NCI-H526 (cell line): ENCODE measurements around the gene RHO.

Experiments used
- DNase-seq, 2 experiments: peaks; one replicate each; lab custom pipeline; 2025; lab: John Stamatoyannopoulos, UW

RHO gene

DNA sequence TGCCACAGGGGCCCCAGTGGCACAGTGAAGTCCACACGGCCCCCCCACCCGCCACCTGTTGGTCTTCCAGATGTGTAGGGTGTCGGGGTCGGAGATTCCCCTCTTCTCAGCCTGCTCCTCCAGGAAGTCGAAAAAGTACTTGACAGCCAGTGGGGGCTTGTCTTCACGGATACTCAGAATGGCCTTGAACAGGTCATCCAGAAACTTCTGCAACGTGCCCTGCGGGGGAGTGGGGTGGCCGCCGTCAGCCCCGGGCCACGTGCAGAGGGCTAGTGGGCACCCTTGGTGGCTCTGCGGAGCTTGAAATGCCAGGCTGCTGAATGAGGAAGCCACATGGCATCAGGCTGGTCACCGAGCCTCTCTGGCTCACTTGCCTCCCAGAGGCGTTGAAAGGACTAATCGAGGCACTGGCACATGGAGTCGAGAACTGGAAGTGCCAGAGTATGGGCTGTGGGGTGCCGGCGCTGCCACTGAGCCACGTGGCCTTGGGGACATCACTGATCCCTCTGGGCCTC, 31.2 kb downstream of the RHO start:
- no peak for DNase-seq

DNA sequence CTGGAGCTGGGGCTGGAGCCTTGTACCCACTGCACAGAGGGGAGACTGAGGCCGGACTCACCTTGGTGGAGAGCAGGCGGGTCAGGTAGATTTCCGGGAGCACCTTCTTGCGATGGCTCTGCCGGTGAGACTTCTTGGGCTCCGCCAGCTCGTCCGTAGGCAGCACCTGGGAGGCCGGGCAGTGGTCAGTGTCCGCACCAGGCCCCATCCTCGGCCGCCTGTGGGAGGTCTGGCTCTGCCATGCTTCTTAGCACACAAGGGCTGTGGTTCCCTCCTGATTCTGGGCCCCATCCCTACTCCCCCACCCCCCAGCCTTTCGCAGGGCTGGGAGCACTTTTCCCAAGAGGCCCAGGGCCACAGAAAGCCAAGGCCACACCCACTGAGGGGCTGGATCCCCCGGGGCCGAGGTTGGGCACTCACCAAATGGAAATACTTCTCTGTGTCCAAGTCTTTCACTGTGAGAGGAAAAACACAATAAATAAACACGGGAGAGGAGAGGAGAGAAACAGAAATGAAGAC, 31.9 kb downstream of the RHO start:
- DNase-seq: no peak

DNA sequence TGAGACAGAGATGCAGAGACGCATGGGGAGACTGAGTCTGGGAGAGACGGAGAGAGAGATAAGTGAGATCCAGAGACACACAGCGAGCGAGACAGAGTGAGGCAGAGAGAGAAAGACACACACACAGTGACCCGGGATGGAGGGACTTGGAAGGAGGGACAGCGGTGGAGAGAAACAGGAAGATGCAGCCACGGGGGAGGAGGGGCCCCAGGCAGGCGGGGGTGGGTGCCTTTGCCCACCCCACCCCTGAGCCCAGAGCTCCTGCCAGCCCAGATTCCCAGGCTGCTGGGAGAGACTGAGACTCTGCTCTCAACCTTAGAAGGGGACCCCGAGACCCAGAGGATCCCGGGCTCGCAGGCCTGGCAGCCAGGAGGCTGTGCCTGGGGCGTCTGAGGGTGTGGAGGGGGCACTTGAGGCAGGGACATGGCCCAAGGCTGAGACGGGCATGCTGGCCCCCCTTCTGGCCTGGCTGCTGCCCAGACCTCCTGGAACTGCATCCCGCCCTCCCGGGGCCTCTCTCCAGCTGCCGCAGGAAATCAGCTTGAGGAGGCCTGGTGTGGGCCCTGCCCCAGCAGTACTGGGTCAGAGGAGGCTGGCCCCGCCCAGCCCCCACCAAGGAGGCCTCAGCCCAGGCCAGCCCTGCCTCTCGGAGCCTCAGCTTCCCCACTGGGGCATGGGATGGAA, 32.6 kb downstream of the RHO start:
- DNase-seq: no peak

DNA sequence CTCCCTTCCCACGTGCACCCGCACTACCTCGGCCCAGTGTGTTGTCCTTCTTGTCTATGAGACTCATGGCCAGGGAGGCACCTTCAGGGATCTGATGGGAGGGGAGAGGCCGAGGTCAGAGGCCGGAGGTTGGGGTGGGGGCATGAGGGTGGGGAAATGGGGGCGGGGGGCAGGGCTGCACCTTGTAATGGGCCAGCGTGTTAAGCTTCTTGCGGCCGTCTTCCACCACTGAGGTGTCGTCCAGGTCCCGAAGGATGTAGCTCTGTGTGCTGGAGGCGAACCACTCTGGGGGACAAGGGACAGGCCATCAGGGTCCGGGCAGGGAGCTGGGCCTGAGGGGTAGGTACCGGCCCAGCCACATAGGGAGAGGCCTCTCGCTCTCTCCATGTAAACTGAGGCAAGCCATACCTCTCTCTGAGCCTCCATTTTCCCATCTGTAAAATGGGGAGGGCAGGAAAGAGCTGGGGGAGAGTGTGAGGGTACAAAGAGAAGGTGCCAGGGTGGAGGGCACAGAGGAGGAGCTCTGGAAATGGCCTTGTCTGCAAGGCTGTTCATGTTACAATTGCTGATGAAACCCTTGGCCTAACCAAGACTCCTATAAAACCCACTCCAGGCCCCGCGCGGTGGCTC, 33.3 kb downstream of the RHO start:
- DNase-seq: no peak

DNA sequence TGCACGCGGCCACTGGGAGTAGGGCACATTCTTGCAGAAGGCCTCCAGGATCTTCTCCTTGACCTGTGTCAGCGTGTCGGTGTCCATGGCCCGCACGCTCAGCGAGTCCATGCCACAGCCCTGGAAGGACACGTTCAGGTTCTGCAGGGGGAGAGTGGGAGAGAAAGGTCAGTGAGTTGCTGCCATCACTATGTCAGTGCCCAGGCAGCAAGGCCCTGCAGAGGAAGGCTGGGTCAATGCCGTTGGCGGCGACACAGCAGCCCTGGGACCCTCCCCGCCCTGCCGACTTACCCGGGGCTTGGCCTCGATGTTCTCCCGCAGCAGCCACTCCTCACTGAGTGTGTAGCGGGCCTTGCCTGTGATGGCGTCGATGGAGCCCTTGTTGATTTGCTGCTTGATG, 34.4 kb downstream of the RHO start:
- DNase-seq: no peak

DNA sequence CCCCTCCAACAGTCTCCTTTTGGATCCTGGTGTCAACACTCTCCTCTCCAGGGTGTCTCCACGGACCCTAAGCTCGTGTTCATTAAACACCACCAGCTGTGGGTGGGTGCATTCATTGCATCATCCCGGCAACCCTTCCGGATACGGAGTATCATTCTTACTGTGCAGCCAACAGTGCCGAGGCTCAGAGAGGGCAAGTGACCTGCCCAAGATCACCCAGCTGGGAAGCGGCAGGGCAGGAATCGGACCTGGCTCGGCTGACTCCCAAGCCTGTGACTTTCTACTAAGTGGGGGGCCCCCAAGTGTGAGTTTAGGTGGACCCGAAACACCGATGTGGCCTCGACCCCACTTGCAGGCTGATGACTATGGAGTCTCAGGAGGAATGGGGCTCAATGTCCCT, 34.9 kb downstream of the RHO start:
- no peak for DNase-seq

DNA sequence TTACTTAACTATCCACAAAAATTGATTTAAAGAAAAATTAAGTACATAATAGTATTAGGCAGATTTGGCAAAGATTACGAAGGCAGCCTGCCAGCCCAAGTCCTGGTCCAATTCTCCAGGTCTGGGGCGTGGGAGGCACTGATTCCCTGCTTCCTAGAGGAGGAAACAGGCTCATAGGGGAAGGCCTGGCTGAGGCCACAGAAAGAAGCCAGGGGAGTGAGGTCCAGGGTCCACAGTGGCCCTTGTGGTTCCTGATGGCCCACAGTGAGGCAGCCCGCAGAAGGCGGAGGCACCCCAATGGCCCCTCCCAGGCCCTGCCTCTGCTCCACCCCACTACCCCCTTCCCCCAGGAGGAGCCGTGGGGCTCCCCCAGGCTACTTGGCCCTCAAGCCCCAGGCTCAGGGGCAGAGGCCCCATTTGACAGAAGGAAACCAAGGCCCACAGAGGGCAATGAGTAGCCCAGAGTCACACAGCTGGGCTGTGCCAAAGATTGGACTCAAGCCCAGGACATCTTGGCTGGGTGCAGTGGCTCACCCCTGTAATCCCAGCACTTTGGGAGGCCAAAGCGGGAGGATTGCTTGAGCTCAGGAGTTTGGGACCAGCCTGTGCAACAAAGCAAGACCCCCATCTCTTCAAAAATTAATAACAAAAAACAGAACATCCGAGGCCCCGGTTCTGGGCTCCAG, 35.6 kb downstream of the RHO start:
- DNase-seq: no peak

DNA sequence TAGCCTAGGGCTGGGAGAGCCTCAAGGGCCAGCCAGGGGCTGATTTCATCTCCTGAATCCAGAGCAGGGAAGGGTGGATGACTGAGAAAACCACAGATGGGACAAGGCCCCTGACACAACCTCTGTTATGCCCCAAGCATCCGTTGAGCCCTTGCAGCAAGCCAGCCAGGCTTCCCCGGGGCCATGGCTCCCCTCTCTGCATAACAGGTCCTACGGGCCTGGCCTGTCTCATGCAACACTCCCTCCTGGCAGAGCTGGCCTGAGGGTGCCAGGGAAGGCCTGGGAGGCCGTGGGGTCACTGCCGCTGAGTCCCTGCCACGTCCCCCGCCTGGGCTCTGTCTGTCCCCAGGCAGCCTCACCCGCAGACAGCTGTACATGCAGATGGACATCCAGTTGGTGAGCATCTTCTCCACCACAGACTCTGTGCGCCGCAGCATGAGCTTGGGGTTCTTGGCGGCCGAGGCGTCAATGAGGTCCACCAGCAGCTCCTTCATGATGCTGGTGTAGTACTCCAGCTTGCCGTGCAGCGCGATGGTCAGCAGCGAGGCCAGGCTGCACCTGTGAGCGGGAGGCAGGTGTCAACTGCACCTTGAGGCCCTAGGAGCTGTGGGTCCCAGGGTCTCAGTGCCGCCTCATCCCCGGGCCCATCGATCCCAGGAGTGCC, 36.7 kb downstream of the RHO start:
- DNase-seq: no peak

DNA sequence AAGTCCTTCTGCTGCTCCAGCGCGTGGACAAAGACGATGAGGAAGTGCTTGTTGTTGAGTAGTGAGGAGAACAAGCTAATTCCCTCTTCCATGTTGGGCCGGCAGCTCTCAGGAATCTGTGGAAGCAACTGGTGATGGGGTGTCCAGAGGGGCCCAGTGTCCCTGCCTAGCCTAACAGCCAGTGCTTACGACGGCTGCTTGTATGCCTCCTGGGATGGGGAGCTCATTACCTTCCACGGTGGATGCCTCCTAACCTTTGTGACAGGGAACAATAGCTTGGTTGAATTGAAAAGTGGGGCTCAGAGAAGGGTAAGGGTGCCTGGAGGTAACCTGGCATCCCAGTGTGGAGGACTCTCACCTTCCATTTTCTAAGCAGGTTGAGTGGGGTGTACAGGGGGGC, 37.5 kb downstream of the RHO start:
- no peak for DNase-seq

DNA sequence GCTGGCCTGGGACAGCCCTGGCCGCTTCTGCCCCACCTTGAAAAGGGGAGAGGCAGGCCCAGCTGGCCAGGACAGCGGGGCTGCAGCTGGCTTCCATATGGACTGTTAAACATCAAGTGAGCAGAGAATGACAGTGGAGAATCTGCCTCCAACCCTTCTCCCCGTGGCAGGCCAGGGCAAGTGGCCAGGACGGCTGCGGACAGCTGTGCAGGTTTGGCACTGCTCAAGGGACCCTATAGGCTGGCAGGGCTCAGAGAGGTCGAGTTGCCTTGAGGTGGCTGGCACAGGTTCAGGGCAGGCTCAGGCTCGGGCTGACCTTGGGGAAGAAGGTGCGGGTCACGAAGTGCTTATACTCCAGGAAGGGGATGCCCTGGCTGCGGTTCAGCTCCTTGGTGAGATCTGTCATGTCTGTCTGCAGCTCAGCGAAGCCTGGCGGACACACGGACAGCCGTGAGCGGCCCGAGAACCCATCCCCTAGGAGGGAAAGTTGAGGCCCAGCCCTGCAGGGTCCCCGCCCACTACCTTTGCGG, 38.8 kb downstream of the RHO start:
- DNase-seq: no peak

DNA sequence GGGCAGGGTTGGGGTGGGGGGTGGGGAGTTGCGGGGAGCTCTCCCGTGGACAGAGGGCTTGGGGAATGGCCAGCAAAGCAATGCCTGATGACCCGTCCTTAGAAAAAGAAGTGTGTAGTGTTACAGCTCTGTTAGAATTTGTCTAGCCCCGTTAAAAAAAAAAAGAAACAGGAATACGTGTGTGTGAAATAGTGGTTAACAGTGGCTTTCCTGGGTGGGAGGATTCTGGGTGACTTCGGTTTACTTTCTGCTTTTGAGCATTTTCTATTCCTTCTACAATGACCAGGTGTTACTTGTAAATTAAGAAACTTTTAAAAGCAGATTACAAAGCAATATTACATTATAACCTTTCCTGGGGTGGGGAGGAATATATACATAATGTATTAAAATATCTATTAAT, 39.5 kb downstream of the RHO start:
- DNase-seq: no peak

DNA sequence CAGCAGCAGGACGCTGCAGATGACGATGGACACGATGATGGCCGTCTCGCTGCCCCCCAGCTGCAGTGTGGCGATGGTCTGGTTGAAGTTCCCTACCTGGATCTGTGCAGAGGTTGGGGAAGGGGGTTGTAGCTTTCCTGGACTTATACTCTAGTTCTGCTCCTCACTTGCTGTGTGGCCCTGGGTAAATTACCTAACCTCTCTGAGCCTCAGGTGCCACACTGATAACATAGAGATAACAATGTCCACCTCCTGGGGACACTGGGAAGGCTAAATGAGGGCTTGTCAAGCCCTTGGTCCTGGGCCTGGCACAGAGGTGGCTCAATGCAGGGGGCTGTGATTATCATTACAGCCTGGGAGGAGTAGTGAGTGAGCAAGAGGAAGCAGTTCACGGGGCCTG, 41.4 kb downstream of the RHO start:
- DNase-seq: no peak

DNA sequence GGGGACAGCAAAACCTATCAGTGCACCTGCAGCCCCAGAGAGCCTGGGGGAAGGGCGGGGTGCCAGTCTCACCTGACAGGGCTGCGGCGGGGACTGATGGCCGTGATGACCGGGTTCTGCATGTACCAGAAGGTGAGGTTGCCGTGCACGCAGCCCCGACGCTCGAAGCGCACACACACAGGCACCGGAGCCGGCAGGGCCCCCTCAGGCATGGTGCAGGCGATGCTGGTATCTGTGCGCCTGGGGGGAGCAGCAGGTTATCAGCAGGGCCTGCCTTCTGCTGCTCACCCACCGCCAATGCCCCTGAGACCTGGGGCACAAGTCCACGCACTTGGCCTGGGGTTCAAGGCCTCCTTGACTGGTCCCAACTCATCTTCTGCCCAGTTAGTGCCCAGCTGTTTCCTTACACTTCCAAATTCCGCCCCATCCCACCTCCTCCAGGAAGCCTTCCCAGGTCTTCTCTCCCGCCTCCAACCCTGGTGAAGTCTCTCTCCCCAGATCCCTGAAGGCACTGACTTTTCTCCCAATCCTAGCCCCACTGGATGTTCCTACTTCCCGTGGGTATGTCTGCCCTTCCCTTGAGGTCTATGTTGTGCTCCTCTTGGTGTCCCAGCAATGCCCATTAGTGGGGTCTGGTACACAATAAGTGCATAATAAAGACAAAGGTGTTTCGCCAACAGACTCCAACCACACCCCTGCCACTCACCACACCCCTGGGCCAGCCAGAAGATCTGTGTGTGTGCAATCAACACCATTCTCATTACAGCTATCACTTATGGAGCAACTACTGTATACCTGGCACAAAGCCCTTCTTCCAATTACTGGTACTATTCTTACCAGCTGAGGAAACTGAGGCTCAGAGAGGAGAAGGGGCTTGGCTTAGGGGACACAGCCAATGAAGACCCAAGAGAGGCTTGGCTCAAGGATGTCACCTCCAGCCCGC, 43.4 kb downstream of the RHO start:
- no peak for DNase-seq

DNA sequence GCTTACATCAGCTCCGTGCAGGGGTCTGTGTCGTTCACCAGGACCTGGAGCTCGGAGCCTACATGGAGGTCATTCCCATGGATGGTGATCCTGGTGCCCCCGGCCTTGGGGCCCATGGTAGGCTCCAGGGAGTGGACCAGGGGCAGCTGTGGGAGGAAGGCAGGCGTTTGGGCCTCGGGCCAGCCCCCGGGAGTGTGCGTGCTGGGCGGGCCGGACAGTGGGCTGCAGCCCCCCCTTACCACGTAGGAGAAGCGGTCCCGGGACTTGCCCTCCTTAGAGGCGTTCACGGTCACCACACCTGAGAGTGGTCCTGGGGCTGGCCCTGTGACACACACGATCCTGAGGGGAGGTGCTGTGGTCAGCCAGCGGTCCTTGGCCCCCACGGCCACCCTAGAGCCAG, 44.2 kb downstream of the RHO start:
- no peak for DNase-seq

DNA sequence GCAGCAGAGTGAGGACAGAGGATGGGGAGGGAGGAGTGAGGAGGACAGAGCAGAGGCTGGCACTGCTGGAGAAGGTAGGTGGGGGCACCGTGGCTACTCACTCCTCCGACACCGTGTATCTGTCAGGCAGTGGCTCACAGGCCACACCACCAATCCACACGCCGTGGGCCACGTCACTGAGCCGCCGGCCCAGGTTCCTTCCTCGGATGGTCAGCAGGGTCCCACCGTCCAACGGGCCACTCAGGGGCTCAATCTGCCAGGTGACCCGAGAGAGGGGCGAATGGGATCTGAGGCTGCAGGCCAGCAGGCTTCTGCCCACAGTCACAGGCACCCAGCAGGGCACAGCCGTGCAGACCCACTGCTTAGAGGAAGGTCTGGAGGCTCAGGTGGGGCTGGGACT, 45.1 kb downstream of the RHO start:
- no peak for DNase-seq

DNA sequence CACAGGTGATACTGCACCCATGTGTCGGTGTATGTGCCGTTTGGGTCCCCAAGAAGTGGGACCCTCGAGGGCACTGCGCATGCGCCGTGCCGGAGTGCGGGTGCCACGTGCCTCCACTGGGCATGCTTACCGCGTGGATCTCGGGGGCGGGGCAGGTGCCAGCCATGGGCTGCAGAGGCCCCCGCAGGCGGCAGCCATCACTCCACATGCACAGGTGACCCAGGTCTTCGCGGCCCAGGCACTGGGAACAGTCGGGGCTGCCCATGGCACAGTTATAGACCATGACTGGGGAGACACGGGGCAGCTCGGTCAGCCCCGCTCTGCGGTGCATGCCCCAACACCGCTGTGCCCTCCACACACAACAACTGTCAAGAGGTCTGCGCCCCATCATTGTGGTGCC, 45.8 kb downstream of the RHO start:
- no peak for DNase-seq

DNA sequence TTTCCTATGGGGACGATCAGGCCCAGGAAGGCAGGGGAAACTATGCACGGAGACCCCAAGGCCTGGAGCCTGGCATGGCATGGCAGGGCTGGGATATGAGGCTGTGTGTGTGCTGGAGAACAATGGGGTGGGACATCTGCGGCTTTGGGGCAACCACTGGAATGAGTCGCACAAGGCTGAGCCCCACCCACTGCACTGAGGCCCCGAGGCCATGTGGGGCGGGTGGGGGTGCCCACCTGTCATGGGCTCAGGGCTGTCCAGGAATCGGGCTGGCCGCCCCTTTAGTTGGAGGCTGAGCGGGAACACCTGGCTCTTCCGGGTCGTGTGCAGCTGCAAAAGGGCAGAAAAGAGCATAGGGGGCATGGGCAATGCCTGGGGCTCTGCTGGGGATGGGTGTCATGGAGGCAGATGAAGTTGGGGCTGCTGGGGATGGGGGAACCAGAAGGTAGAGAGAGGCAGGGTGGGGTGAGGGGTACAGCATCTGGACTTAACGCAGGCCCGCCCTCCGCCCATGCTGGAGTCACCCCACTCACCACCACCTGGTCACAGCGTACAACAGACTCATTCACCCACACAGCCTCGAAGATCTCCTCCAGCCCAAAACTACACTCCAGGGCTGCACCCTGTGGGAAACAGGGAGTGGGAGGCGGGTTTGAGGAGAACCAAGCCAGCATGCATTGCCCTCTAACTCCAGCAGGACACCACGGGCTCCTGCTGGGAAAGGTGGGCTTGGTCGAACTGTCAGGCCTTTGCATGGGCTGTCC, 47.0 kb downstream of the RHO start:
- no peak for DNase-seq

DNA sequence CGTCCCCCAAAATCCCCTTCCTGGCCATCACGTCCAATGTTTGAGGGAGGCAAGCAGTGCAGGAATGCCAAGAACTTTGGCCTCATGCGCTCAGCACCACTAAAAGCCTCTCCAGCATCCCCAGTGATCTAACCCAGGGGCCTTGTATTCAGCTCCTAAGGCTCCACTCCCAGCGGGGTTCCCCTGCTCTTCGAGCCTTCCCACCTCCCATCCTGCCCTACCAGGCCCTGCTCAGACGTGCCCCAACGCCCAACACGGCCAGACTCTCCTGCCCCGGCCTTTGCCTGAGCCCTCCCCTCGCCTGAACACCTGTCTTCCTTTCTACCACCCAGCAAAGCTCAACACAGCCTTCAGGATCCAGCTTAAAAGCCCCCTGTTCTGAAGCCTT, 47.6 kb downstream of the RHO start:
- no peak for DNase-seq

DNA sequence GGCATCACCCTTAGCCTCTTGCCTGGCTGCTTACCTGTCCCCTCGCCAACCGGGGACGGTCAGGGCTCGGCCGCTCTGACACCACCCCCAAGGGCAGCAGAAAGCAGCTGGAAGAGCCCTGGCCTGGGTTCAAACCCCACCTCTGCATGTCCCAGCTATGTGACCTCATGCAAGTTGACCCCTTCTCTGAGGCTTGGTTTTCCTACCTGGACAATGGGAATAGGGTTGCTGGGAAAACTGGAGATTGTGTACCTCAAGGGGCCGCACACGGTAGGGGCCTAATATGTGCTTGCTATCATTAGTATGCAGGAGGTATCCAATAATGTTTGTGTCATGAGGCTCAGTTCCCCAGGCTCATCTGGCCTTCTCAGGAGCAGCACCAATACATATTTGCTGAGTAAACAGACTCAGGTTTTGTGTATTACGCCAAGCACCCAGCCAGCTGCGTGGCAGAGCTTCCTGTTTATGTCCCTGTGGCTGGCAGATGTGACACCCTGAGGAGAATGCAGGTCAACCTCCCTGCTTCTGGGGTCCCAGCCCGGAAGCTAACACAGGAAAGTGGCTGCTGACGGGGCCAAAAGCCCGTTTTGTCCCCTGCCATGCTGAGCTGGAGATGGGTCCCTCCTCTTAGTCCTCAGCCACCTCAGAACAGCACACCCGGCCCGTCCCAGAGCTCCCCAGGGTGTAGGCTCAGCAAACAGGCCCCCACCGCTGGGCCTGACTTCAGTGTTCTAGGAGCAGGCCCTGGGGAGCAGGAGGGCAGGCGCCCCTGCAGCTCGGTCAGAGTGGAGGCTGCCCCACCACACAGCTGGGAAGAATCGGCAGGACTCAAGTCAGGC, 48.3 kb downstream of the RHO start:
- peak in 1 of 2 experiments; percentile 19 for DNase-seq

DNA sequence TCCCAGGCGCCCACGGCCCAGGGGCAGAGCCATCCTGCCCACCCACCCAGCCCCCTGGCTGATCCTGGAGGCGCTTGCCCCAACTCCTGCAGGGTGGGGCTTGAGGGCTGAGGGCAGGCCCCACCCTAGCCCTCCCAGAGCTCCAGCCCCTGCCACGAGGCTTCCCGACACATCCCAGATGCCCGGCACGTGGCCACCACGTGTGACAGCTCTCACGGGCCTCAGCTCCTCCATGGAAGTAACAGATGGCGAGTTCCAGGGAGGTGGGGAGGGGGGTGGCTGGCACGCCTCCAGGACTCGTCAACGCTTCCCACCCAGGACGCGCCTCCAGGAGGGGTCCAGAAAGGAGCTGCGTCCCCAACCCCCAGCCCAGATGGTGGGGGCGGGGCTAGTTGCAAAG, 48.9 kb downstream of the RHO start:
- no peak for DNase-seq
